Measurements from ENCODE around the gene EEF1G. TPM values are rescaled to one million over a fixed set of nuclear protein-coding genes. Genes with fewer than 3 reads are reported as not detected.
A peak's percentile ranks its signal among the peaks of the same experiment; 100 is the strongest.

The EEF1G gene
- total RNA-seq, 1 donor, result 1,443 TPM

DNA sequence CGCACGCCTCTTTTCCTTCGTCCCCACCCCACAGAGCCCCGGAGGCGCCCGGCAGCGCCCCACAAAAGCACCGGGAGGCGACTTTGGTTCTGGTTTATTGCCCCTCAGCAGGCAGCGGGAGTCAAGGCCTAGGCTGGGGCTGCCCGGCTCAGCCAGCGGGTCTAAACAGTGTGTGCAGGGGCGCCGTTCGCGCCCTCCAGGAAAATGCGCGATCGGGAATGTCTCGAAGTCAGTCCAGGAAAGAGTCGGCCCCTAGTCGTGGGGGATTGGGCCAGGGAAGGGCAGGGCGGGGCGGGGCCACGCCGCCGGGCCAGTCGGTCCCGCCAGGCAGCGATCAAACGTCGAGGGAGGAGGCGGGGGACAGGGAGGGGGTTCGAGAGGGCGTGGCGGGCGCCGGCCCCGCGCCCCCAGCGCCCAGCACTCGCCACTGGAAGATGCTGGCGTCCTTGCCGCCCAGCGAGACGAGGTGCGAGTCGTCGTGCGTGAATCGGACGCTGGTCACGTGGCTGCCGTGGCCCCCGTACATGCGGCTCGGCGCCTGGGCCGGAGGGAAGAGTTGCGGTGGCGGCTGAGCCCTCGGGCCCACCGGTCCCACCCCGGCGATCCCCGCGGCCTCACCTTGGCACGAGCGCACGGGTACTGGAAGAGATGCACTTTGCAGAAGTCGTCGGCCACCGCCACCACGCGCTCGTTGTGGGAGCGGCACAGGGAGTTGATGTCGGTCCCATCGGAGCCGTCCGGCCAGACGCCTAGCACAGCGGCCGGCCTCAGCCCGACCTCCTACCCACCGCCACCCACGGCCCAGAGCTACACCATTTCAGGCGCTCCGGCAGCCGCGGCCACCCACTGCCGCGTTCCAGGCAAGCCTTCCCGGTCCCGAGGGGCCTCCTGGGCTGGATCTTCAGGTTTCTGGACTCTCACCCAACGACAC is 28.7 kb upstream of the EEF1G start:
- DNase-seq (ENCODE audit: low read depth), result peak; percentile 57
- TF ChIP-seq, protein P1, sequence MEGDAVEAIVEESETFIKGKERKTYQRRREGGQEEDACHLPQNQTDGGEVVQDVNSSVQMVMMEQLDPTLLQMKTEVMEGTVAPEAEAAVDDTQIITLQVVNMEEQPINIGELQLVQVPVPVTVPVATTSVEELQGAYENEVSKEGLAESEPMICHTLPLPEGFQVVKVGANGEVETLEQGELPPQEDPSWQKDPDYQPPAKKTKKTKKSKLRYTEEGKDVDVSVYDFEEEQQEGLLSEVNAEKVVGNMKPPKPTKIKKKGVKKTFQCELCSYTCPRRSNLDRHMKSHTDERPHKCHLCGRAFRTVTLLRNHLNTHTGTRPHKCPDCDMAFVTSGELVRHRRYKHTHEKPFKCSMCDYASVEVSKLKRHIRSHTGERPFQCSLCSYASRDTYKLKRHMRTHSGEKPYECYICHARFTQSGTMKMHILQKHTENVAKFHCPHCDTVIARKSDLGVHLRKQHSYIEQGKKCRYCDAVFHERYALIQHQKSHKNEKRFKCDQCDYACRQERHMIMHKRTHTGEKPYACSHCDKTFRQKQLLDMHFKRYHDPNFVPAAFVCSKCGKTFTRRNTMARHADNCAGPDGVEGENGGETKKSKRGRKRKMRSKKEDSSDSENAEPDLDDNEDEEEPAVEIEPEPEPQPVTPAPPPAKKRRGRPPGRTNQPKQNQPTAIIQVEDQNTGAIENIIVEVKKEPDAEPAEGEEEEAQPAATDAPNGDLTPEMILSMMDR (IDR thresholded peaks at IDR 0.05; ENCODE audit: insufficient read depth, low read length), result no peak
- H3K4me3 ChIP-seq (ENCODE audit: low read depth, low read length), result peak overlapping the region; percentile 58

DNA sequence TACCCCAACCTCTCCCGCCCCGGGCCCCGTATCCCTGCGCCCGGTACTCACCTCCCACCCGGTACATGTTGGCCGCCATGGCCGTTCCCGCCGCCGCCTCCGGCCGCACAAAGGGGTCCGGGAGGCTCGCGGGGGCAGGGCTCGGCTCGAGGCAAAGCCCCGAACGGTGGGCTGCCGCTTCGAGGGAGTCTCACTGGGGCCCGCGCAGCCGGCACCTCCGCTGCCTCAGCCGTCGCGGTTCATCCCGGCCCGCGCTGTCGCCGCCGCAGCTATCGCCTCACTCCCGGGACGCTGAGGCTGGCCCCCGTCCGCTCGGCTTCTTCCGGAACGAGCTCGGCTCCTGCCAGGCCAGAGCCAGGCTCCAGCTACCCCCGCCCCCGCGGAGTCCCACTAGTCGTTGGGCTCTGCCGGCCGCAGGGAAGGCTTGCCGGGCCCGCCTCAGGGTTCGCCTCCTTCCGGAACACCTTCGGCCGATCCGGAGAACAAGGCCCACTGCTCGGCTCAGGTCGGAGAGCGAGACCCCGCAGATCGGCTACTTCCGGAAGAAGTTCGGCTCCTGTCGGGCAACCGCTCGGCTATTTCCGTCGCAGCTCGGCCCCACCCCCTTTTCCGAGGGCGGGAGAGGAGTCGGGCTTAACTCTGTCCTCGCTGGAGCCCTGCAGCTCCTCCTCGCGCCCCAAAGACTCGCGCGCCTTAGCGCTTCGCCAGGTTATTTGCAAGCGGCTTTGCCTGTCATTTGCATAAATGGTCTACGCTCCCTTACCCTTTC is 27.9 kb upstream of the EEF1G start, which contains the start of gene MTA2:
Gene MTA2, minus strand, starts transcription at position 494 of the 769 bp plus-strand sequence. Its CDS starts 415 bp downstream, at position 79.
- peak; percentile 97 for DNase-seq (ENCODE audit: low read depth)
- peak within 1 kb of the TSS; percentile 87 for H3K4me3 ChIP-seq (ENCODE audit: low read depth, low read length)
- TF ChIP-seq, protein P1 (IDR thresholded peaks at IDR 0.05; ENCODE audit: insufficient read depth, low read length), result no peak

DNA sequence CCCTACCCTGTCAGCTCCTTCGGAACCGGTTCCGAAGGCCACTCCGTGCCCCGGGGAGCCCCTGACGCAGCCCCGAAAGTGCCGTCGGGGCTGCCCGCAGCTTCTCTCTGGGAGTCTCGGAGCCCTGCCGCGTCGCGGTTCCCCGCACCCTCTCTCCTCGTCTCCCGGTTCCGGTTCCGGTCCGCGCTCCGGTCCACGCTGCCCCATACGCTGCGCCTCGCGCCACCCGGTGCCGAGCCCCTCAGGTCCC is 27.4 kb upstream of the EEF1G start:
- H3K4me3 ChIP-seq (ENCODE audit: low read depth, low read length), result peak overlapping the region; percentile 87
- no peak for DNase-seq (ENCODE audit: low read depth)
- TF ChIP-seq, protein P1 (IDR thresholded peaks at IDR 0.05; ENCODE audit: insufficient read depth, low read length), result no peak

DNA sequence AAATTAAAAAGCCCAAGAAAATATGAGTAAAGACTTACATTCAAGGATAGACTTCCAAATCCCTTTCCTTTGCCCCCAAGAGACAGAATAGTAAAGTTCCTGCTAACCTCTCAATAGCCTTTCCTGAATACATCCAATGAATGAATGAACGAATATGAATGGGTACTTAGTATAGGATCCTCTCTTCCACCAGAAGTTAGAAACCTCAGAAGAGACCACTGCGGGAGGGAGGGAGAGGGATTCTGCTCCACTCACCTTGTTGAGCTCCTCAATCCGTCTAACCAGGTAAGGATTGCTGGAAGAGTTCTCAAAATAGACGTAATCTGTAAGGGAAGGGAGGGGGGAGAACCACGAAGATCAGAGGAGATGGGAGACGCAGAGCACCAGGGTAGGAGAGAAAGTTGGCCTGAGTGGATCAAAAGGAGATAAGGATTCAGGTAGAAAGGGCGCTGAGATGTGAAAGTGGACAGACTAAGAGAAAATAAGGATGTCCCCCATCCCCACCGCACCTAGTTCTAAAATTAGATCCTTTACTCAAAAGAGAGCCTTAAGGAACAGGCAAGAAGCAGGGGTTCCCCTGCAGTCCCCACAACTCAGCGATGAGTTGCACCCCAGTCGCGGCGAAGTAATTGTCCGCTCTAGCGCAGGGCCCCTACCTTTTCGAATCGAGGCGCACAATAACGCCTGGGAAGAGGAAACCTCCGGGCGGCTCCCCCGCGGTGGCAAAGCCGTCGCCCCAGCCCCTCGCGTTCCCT is 26.9 kb upstream of the EEF1G start:
- peak overlapping the region; percentile 87 for H3K4me3 ChIP-seq (ENCODE audit: low read depth, low read length)
- TF ChIP-seq, protein P1 (IDR thresholded peaks at IDR 0.05; ENCODE audit: insufficient read depth, low read length), result no peak
- no peak for DNase-seq (ENCODE audit: low read depth)

DNA sequence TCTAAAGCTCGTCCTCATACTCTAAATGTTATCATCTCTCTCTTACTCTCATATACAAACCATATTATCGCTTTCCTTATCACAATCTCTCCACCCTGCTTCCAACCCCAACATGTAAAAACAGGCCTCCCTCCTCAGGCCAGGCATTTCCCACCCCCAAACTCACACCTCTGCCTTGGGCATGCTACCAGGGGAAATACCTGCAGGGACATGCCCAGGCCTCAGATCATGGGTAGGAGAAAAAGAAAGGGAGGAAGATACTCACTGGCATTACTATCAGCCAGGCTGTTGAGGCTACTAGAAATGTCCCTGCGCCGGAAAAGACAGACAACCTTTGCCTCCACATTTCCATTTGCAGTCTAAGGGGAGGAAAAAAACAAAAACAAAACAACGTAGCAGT is 26.2 kb upstream of the EEF1G start:
- TF ChIP-seq, protein P1 (IDR thresholded peaks at IDR 0.05; ENCODE audit: insufficient read depth, low read length), result no peak
- peak overlapping the region; percentile 87 for H3K4me3 ChIP-seq (ENCODE audit: low read depth, low read length)
- no peak for DNase-seq (ENCODE audit: low read depth)

DNA sequence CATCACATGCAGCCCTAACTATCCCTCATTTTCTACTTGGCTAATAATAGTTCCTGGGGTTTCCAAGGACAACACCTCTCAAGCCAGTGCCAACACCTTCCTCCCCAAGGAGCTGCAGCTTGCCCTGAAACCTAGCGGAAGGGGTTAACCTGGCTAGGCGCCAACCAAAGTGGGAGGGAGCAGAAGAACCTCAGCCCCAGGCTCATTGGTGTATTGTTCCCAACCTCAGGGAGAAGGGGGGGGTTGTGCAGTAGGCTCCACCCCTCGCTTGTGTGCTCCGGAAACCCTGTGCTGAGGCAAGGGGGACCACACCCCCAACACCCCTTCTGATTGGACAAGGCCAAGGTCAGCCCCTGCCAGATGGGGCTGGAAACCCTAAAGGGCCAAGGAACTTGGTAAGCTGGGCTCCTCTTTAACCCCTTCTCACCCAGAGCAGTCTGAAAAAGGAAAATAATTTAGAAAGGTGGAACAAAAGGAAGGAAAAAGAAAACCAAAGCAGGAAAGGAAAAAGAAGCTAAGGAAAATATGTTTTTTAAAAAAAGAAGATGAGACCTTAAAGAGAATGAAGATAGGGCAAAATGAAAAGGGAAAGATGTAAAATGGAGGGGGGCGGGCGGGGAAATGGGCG is 25.5 kb upstream of the EEF1G start:
- TF ChIP-seq, protein P1 (IDR thresholded peaks at IDR 0.05; ENCODE audit: insufficient read depth, low read length), result no peak
- DNase-seq (ENCODE audit: low read depth), result peak; percentile 99
- peak overlapping the region; percentile 87 for H3K4me3 ChIP-seq (ENCODE audit: low read depth, low read length)
